Measurements from ENCODE around the gene PPM1M.

The PPM1M gene

DNA sequence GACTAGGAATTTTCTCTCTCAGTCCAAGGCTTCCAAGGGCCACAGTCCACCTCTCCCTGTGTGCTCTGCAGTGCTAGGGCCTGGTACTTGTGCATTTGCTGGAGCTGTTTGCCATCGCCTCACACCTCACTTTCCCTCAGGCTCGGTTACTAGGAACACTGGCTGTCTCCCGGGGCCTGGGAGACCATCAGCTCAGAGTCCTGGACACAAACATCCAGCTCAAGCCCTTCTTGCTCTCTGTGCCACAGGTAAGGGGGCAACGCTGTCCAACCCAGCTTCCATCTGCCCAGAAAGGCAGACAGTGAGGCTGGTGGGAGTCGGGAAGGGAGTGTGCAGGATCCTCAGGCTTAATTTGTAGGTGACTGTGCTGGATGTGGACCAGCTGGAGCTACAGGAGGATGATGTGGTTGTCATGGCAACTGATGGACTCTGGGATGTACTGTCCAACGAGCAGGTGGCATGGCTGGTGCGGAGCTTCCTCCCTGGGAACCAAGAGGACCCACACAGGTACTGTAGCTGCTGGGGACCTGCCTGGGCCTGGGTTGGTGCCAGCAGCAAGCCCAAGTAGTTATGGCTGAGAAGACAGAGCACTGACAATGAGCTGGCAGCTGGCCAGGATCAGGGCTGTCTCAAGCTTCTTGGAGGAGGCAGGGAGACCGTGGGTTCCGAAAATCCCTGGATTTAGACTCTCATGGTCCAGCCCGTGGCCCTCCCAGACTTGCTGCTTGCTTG lies 3.4 kb downstream of the PPM1M start:
- Histone ChIP-seq H3K36me3 (ENCODE audit: control insufficient read depth, insufficient read depth, low read length) (no peaks in the 10 kb centered on the region), H3K9ac (no peak overlapping the region), H3K4me1 (no peaks in the 10 kb centered on the region), H3K27ac (no peak overlapping the region), H3K4me3 (ENCODE audit: low read depth, low read length) (no peak overlapping the region), H3K79me2 (no peaks in the 10 kb centered on the region), H3K9me3 (ENCODE audit: control insufficient read depth, low read length) (no peaks in the 10 kb centered on the region), H2AFZ (no peak overlapping the region), H3K27me3 (ENCODE audit: control insufficient read depth, insufficient read depth, low read length) (no peaks in the 10 kb centered on the region), H3K4me2 (ENCODE audit: low read length) (no peak overlapping the region)
- no peak for TF ChIP-seq CTCF (IDR thresholded peaks at IDR 0.05)

DNA sequence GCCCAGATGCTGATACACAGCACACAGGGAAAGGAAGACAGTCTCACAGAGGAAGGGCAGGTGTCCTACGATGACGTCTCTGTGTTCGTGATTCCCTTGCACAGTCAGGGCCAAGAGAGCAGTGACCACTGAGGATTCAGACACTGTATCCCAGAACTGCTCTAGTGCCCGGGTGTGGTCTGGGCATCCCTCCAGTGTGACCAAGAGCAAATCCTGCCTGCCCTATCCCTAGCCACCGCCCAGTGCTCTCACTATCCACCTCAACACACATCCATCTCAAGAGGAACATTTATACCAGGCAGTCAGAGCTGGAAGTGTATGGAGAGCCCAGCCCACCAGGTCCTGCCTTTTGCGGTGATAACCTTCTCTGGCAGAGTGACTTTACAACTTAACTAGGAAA lies 4.1 kb downstream of the PPM1M start:
- TF ChIP-seq CTCF (IDR thresholded peaks at IDR 0.05), result no peak
- H3K4me1 ChIP-seq, result no peaks in the 10 kb centered on the region
- no peak overlapping the region for H3K27ac ChIP-seq

DNA sequence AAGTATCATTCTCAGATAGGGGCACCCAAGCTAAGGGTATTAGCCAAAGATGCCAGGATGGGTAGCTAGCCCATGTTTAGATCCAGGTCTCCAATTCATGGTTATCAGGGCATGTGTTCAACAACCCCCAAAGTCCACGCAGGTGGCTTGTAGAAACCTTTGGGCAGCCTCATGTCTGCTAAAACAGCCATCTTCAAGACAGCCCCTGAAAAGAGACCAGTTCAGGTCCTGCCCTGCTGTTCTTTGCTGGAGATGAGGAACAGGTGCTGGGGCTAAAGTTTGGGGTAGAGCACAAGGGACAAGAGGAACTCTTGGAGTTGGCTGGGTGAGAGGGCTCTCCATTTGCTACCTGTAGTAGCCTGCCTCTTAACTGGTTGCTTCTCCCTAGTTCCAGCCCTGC lies 4.6 kb downstream of the PPM1M start:
- Histone ChIP-seq H2AFZ (no peak overlapping the region), H3K4me1 (no peaks in the 10 kb centered on the region), H3K9ac (no peak overlapping the region), H3K27ac (no peak overlapping the region), H3K36me3 (ENCODE audit: control insufficient read depth, insufficient read depth, low read length) (no peaks in the 10 kb centered on the region), H3K79me2 (no peaks in the 10 kb centered on the region), H3K9me3 (ENCODE audit: control insufficient read depth, low read length) (no peaks in the 10 kb centered on the region), H3K4me3 (ENCODE audit: low read depth, low read length) (no peak overlapping the region), H3K27me3 (ENCODE audit: control insufficient read depth, insufficient read depth, low read length) (no peaks in the 10 kb centered on the region), H3K4me2 (ENCODE audit: low read length) (no peak overlapping the region)
- TF ChIP-seq CTCF (IDR thresholded peaks at IDR 0.05), result no peak

More for the DNA sequence above, 4.1 kb downstream of the PPM1M start:
- no peaks in the 10 kb centered on the region for H3K79me2 ChIP-seq
- no peak overlapping the region for H2AFZ ChIP-seq
- no peaks in the 10 kb centered on the region for H3K9me3 ChIP-seq (ENCODE audit: control insufficient read depth, low read length)
- H3K4me2 ChIP-seq (ENCODE audit: low read length), result no peak overlapping the region
- no peaks in the 10 kb centered on the region for H3K27me3 ChIP-seq (ENCODE audit: control insufficient read depth, insufficient read depth, low read length)
- H3K9ac ChIP-seq, result no peak overlapping the region
- no peak overlapping the region for H3K4me3 ChIP-seq (ENCODE audit: low read depth, low read length)
- no peaks in the 10 kb centered on the region for H3K36me3 ChIP-seq (ENCODE audit: control insufficient read depth, insufficient read depth, low read length)

DNA sequence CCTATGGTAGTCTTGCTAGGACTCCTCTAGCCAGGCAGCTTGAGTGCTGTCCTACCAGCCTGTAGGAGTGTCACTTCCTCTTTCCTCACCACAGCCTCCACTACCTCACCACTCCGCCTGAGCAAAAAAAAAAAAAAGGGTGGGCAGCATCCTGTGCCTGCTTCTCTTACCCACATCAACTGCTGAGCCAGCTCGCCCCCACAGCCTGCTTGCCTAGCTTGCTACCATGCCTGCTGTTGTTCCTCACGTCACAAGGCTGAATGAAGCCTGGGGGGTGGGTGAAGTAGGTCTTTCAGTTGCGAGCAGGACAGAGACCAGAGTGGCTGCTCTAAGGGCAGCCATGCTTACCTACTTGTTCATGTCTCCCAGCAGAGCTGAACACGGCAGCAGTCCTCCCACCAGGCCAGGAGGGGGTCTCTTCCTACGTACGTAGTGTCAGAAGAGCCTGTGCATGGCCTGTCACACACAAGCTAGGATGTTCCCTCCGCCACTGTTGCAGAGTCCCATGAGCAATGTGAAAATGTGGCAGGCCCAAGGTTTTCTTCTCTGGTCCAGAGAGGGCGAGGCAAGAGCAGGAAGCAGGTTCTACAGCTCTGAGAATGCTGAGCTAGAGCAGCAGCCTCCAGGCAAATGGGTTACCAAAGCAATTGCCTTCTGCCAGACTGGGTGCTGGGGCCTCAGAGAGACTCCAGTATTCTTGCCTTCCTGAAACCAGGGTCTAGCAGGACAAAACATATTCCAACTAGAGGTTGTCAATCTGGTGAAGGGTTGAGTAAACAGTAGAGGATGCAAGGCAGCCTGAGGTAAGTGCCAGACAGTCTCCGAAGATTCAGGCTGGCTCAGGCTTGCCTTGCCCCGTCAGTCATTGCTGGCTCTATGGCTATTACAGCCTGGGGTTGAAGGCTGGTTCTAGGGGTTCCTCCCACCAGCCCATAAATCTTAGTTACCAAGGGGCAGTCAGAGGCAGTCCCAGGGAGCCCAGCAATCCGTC lies 8.1 kb downstream of the PPM1M start:
- no peak overlapping the region for H2AFZ ChIP-seq
- H3K27me3 ChIP-seq (ENCODE audit: control insufficient read depth, insufficient read depth, low read length), result no peaks in the 10 kb centered on the region
- no peak overlapping the region for H3K9ac ChIP-seq
- H3K79me2 ChIP-seq, result no peaks in the 10 kb centered on the region
- H3K36me3 ChIP-seq (ENCODE audit: control insufficient read depth, insufficient read depth, low read length), result no peaks in the 10 kb centered on the region
- no peak overlapping the region for H3K27ac ChIP-seq
- H3K4me3 ChIP-seq (ENCODE audit: low read depth, low read length), result no peak overlapping the region
- no peak overlapping the region for H3K4me2 ChIP-seq (ENCODE audit: low read length)
- no peaks in the 10 kb centered on the region for H3K9me3 ChIP-seq (ENCODE audit: control insufficient read depth, low read length)
- no peaks in the 10 kb centered on the region for H3K4me1 ChIP-seq
- TF ChIP-seq CTCF (IDR thresholded peaks at IDR 0.05), result no peak

Data from parathyroid adenoma (tissue), 2 donors.